Measurements from ENCODE around the gene PGAP3.
"Not testable (repeated sequence)": the region's sequence is repeated elsewhere in the genome, so short reads cannot be mapped to it uniquely, and the experiment has no call there.

Gene PGAP3, protein sequence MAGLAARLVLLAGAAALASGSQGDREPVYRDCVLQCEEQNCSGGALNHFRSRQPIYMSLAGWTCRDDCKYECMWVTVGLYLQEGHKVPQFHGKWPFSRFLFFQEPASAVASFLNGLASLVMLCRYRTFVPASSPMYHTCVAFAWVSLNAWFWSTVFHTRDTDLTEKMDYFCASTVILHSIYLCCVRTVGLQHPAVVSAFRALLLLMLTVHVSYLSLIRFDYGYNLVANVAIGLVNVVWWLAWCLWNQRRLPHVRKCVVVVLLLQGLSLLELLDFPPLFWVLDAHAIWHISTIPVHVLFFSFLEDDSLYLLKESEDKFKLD

DNA sequence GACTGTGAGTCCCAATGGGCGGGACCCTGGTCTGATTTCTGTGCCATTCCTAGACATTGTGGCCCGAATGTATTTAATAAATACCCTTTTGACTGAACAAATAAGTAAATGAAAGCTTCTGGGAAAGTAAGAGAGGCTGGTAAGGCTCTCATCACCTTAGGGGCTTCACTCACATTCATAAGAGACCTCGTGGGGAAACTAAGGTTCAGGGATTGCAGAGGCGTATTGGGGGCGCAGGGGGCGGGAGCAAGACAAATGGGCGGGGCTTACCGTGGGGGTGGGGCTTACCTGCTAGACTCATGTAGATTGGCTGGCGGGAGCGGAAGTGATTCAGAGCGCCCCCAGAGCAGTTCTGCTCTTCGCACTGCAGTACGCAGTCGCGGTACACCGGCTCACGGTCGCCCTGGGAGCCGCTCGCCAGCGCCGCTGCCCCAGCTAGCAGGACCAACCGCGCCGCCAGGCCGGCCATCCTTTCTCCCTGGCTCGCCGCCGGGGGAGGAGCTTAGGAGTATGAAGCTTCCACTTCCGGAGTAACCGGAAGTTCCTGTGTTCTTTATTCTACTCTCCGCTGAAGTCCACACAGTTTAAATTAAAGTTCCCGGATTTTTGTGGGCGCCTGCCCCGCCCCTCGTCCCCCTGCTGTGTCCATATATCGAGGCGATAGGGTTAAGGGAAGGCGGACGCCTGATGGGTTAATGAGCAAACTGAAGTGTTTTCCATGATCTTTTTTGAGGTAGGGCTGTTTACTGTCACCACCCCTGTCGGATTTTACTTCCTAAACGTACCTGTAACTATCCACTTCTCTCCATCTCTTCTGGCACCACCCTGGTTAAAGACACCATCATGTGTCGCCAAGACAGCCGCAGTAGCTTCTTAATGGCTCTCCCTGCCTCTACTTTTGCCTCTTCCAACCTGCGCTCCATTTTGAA, at the start of gene PGAP3:
TSS of gene PGAP3 (minus strand) at position 512 of the 929 bp plus-strand sequence. CDS start at position 469, 43 bp downstream.
- peak; percentile 55 for DNase-seq (ENCODE audit: low read depth)

GRCh38 chr17:39737206-39737759, 49.4 kb upstream of the PGAP3 start:
- DNase-seq (ENCODE audit: low read depth) = no peak

GRCh38 chr17:39736319-39737165, 48.7 kb upstream of the PGAP3 start:
- no peak for DNase-seq (ENCODE audit: low read depth)

GRCh38 chr17:39735882-39736281, 48.0 kb upstream of the PGAP3 start:
- DNase-seq (ENCODE audit: low read depth) = no peak

DNA sequence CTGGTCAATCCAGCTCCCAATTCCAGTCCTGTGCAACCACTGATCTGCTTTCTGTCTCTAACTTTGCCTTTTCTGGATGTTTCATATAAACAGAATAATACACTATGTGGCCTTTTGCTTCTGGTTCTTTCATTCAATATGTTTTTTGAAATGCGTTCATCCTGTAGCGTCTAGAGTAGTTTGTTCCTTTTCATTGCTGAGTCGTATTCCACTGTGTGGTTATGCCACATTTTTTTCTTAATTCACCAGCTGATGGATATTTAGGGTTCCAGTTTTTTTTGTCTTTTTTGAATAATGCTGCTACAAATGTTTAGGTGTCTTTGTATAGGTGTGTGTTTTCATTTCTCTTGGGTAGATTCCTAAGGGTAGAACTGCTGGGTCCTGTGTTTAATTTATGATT, 44.7 kb upstream of the PGAP3 start:
- DNase-seq (ENCODE audit: low read depth) = no peak

GRCh38 chr17:39730095-39730921, 42.5 kb upstream of the PGAP3 start, which contains the start of gene MIEN1:
TSS of gene MIEN1 (minus strand) at chr17:39730532. CDS start at chr17:39730495, 37 bp downstream.
- peak; percentile 15 for DNase-seq (ENCODE audit: low read depth)

- DNase-seq (ENCODE audit: low read depth) = no peak
Observed at GRCh38 chr17:39729280-39729851, 41.5 kb upstream of the PGAP3 start.

- no peak for DNase-seq (ENCODE audit: low read depth)
Observed at GRCh38 chr17:39727556-39727955, 39.7 kb upstream of the PGAP3 start.

- DNase-seq (ENCODE audit: low read depth) = no peak
Observed at GRCh38 chr17:39726617-39727016, 38.8 kb upstream of the PGAP3 start.

DNA sequence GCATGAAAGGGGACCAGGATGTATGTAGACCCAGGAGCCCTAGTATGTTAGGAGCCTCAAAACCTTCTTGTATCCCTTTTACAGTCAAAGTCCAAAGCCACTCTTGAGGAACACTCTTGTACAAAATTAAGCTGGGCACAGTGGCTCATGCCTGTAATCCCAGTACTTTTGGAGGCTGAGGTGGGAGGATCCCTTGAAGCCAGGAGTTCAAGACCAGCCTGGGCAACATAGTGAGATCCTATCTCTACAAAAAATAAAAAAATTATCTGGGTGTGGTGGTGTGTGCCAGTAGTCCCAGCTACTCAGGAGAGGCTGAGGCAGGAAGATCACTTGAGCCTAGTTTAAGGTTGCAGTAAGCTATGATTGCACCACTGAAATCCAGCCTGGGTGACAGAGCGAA, 38.1 kb upstream of the PGAP3 start:
- not testable (repeated sequence) for DNase-seq (ENCODE audit: low read depth)

GRCh38 chr17:39724731-39725130, 36.9 kb upstream of the PGAP3 start:
- DNase-seq (ENCODE audit: low read depth) = no peak

GRCh38 chr17:39722965-39723848, 35.4 kb upstream of the PGAP3 start:
- no peak for DNase-seq (ENCODE audit: low read depth)

DNA sequence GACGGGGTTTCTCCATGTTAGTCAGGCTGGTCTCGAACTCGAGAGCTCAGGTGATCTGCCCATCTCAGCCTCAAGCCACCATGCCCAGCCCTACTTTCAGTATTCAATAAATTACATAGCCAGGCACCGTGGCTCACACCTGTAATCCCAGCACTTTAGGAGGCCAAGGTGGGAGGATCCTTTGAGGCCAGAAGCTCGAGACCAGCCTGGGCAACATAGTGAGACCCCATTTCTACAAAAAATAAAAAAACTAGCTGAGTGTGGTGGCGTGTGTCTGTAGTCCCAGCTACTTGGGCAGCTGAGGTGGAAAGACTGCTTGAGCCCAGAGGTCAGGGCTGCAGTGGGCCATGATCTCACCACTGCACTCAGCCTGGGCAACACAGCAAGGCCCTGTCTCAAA, 34.2 kb upstream of the PGAP3 start:
- DNase-seq (ENCODE audit: low read depth) = no peak

GRCh38 chr17:39719563-39720355, 31.9 kb upstream of the PGAP3 start:
- DNase-seq (ENCODE audit: low read depth) = no peak

- DNase-seq (ENCODE audit: low read depth) = no peak
Observed at GRCh38 chr17:39717660-39718059, 29.8 kb upstream of the PGAP3 start.

- no peak for DNase-seq (ENCODE audit: low read depth)
Observed at GRCh38 chr17:39716879-39717536, 29.2 kb upstream of the PGAP3 start.

- DNase-seq (ENCODE audit: low read depth) = no peak
Observed at GRCh38 chr17:39716073-39716818, 28.4 kb upstream of the PGAP3 start.

All from GM04503 (cell line).